ENCODE data around the gene TBC1D5. TPM values are rescaled to one million over a fixed set of nuclear protein-coding genes. Genes with fewer than 3 reads are reported as not detected.
A peak's percentile ranks its signal among the peaks of the same experiment; 100 is the strongest.
"Not testable (repeated sequence)": the region's sequence is repeated elsewhere in the genome, so short reads cannot be mapped to it uniquely, and the experiment has no call there.

The TBC1D5 gene
- total RNA-seq, 3 donors from 2014 or later (not counting 1 experiment from before 2014, with no cell fraction given), result 63.8 to 81.9 (median 74.9) TPM

- H3K27me3 ChIP-seq (ENCODE audit: control insufficient read depth, insufficient read depth, low read length), result no peaks in the 10 kb centered on the region
- intact Hi-C loops (cut with micrococcal nuclease), result no loop called here
- H3K4me3 Mint-ChIP-seq, result no peak overlapping the region
- H3K27me3 Mint-ChIP-seq (ENCODE audit: low read depth in 2 of 2), result no peaks in the 10 kb centered on the region
- no peaks in the 10 kb centered on the region for H3K4me1 ChIP-seq (ENCODE audit: control insufficient read depth, insufficient read depth, low read length)
- no peaks in the 10 kb centered on the region for H3K36me3 Mint-ChIP-seq
- H3K27ac Mint-ChIP-seq, result no peak overlapping the region
- H3K9me3 ChIP-seq (ENCODE audit: control insufficient read depth, insufficient read depth, low read length), result no peaks in the 10 kb centered on the region
- H3K4me1 Mint-ChIP-seq, result no peaks in the 10 kb centered on the region
- H3K36me3 ChIP-seq (ENCODE audit: control insufficient read depth, insufficient read depth, low read length), result peaks cover 6% of the 10 kb centered on the region
- TF ChIP-seq CTCF (IDR thresholded peaks at IDR 0.05), result no peak
- no peak overlapping the region for H3K4me3 ChIP-seq (ENCODE audit: low read length)
- DNase-seq (no peak), ATAC-seq (no peak)
- no peak overlapping the region for H3K27ac ChIP-seq (ENCODE audit: low read length)
- WGBS (ENCODE audit: insufficient coverage), result 100% methylated on average over 2 of the region's 3 CpGs
- H3K9me3 Mint-ChIP-seq, result peaks cover 0 to 2% of the 10 kb centered on the region in 2 donors
These were observed 122.5 kb downstream of the TBC1D5 start for GRCh38 chr3:17619968-17620367.

GRCh38 chr3:17613017-17613416, 129.4 kb downstream of the TBC1D5 start:
- H3K9me3 Mint-ChIP-seq, H3K4me3 Mint-ChIP-seq: not testable (repeated sequence)

GRCh38 chr3:17607905-17608304, 134.5 kb downstream of the TBC1D5 start:
- ATAC-seq (no peak), DNase-seq (no peak)
- Mint-ChIP-seq H3K4me3 (no peak overlapping the region), H3K36me3 (no peaks in the 10 kb centered on the region), H3K4me1 (peaks cover 19 to 30% of the 10 kb centered on the region in 2 donors), H3K27me3 (ENCODE audit: low read depth in 2 of 2) (no peaks in the 10 kb centered on the region), H3K9me3 (no peaks in the 10 kb centered on the region), H3K27ac (peak overlapping the region in 1 of 2 donors; percentile 11)
- Histone ChIP-seq H3K27ac (ENCODE audit: low read length) (no peak overlapping the region), H3K4me1 (ENCODE audit: control insufficient read depth, insufficient read depth, low read length) (no peaks in the 10 kb centered on the region), H3K27me3 (ENCODE audit: control insufficient read depth, insufficient read depth, low read length) (no peaks in the 10 kb centered on the region), H3K9me3 (ENCODE audit: control insufficient read depth, insufficient read depth, low read length) (no peaks in the 10 kb centered on the region), H3K36me3 (ENCODE audit: control insufficient read depth, insufficient read depth, low read length) (no peaks in the 10 kb centered on the region), H3K4me3 (ENCODE audit: low read length) (no peak overlapping the region)
- TF ChIP-seq CTCF (IDR thresholded peaks at IDR 0.05), result no peak
- intact Hi-C loops (cut with micrococcal nuclease), result no loop called here
- 100% methylated on average over 2 of the region's 8 CpGs for WGBS (ENCODE audit: insufficient coverage)

More at GRCh38 chr3:17613017-17613416, 129.4 kb downstream of the TBC1D5 start:
- DNase-seq; H3K36me3 Mint-ChIP-seq; H3K27me3 Mint-ChIP-seq (ENCODE audit: low read depth in 2 of 2); H3K9me3 ChIP-seq (ENCODE audit: control insufficient read depth, insufficient read depth, low read length); ATAC-seq; H3K4me1 ChIP-seq (ENCODE audit: control insufficient read depth, insufficient read depth, low read length); H3K27ac Mint-ChIP-seq; H3K27me3 ChIP-seq (ENCODE audit: control insufficient read depth, insufficient read depth, low read length); H3K36me3 ChIP-seq (ENCODE audit: control insufficient read depth, insufficient read depth, low read length); H3K27ac ChIP-seq (ENCODE audit: low read length); H3K4me3 ChIP-seq (ENCODE audit: low read length); intact Hi-C loops (cut with micrococcal nuclease): not testable (repeated sequence)
- H3K4me1 Mint-ChIP-seq, result peaks cover 0 to 12% of the 10 kb centered on the region in 2 donors
- 96% methylated on average over 4 of the region's 4 CpGs for WGBS (ENCODE audit: insufficient coverage)

GRCh38 chr3:17605934-17606333, 136.5 kb downstream of the TBC1D5 start:
- WGBS (ENCODE audit: insufficient coverage), result 98% methylated on average over 5 of the region's 5 CpGs
- TF ChIP-seq CTCF (IDR thresholded peaks at IDR 0.05), result no peak
- Histone ChIP-seq H3K4me1 (ENCODE audit: control insufficient read depth, insufficient read depth, low read length) (no peaks in the 10 kb centered on the region), H3K36me3 (ENCODE audit: control insufficient read depth, insufficient read depth, low read length) (no peaks in the 10 kb centered on the region), H3K9me3 (ENCODE audit: control insufficient read depth, insufficient read depth, low read length) (no peaks in the 10 kb centered on the region), H3K27ac (ENCODE audit: low read length) (no peak overlapping the region), H3K27me3 (ENCODE audit: control insufficient read depth, insufficient read depth, low read length) (no peaks in the 10 kb centered on the region), H3K4me3 (ENCODE audit: low read length) (no peak overlapping the region)
- H3K36me3 Mint-ChIP-seq, result no peaks in the 10 kb centered on the region
- no peak for ATAC-seq
- no peak overlapping the region for H3K27ac Mint-ChIP-seq
- no peaks in the 10 kb centered on the region for H3K9me3 Mint-ChIP-seq
- no peak overlapping the region for H3K4me3 Mint-ChIP-seq
- DNase-seq, result no peak
- intact Hi-C loops (cut with micrococcal nuclease), result no loop called here
- H3K27me3 Mint-ChIP-seq (ENCODE audit: low read depth in 2 of 2), result no peaks in the 10 kb centered on the region
- H3K4me1 Mint-ChIP-seq, result peaks cover 19 to 30% of the 10 kb centered on the region in 2 donors

All from natural killer cell (primary cell).